Testis (tissue), 2 donors: ENCODE measurements around the gene C6orf52.

Experiments
- POLR2A ChIP-seq: fragments of 450-650 bp; IDR thresholded peaks from one replicate; pipeline ENCODE4 v1.6.1; 2017; ENCODE audit warnings: antibody characterized with exemption, mild to moderate bottlenecking, moderate library complexity
- TF ChIP-seq, protein P1 (sequence below), 3 experiments: fragments of 450-650 bp in 2 of 3; fragments of 200-600 bp in 1 of 3; sonication (generic) in 1 of 3; IDR thresholded peaks; one replicate each; pipeline ENCODE4 v1.5.1; 2016 to 2019; ENCODE audit warnings: antibody characterized with exemption in 3 of 3, mild to moderate bottlenecking in 2 of 3, moderate library complexity in 1 of 3

DNA sequence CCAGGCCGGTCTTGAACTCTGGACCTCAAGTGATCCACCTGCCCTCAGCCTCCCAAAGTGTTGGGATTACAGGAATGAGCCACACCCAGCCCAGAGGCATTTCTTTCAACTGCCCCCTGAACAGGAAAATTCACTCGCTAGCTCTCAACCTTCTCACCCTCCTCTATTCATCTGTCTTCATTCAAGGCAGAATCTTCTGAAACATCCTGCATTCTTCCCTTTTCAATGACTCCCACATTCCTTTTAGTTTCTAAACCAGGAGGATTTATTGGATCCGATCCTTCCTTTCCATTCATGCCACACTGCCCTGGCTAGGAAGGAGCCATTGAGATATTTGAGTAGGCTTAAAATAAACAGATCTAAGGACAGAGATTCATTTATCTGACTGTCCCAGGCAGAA lies 52.9 kb downstream of the C6orf52 start:
- TF ChIP-seq, protein P1, sequence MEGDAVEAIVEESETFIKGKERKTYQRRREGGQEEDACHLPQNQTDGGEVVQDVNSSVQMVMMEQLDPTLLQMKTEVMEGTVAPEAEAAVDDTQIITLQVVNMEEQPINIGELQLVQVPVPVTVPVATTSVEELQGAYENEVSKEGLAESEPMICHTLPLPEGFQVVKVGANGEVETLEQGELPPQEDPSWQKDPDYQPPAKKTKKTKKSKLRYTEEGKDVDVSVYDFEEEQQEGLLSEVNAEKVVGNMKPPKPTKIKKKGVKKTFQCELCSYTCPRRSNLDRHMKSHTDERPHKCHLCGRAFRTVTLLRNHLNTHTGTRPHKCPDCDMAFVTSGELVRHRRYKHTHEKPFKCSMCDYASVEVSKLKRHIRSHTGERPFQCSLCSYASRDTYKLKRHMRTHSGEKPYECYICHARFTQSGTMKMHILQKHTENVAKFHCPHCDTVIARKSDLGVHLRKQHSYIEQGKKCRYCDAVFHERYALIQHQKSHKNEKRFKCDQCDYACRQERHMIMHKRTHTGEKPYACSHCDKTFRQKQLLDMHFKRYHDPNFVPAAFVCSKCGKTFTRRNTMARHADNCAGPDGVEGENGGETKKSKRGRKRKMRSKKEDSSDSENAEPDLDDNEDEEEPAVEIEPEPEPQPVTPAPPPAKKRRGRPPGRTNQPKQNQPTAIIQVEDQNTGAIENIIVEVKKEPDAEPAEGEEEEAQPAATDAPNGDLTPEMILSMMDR (IDR thresholded peaks at IDR 0.05), result no peak
- TF ChIP-seq POLR2A, result no peak
